ENCODE data around the gene SLC38A3.

Gene SLC38A3

GRCh38 chr3:50164481-50164880 is 40.6 kb upstream of the SLC38A3 start:
- H3K27me3 ChIP-seq (ENCODE audit: control insufficient read depth, insufficient read depth, low read length), result no peaks in the 10 kb centered on the region
- peaks cover 11% of the 10 kb centered on the region for H3K36me3 ChIP-seq (ENCODE audit: control insufficient read depth, low read depth, low read length)
- H3K27ac ChIP-seq (ENCODE audit: low read length), result no peak overlapping the region
- H3K4me3 ChIP-seq (ENCODE audit: low read length), result no peak overlapping the region
- H3K4me1 ChIP-seq (ENCODE audit: control insufficient read depth, low read depth, low read length), result peaks cover 24% of the 10 kb centered on the region
- no peak overlapping the region for H3K9ac ChIP-seq (ENCODE audit: low read length)
- H3K9me3 ChIP-seq (ENCODE audit: control insufficient read depth, low read depth, low read length), result no peaks in the 10 kb centered on the region

DNA sequence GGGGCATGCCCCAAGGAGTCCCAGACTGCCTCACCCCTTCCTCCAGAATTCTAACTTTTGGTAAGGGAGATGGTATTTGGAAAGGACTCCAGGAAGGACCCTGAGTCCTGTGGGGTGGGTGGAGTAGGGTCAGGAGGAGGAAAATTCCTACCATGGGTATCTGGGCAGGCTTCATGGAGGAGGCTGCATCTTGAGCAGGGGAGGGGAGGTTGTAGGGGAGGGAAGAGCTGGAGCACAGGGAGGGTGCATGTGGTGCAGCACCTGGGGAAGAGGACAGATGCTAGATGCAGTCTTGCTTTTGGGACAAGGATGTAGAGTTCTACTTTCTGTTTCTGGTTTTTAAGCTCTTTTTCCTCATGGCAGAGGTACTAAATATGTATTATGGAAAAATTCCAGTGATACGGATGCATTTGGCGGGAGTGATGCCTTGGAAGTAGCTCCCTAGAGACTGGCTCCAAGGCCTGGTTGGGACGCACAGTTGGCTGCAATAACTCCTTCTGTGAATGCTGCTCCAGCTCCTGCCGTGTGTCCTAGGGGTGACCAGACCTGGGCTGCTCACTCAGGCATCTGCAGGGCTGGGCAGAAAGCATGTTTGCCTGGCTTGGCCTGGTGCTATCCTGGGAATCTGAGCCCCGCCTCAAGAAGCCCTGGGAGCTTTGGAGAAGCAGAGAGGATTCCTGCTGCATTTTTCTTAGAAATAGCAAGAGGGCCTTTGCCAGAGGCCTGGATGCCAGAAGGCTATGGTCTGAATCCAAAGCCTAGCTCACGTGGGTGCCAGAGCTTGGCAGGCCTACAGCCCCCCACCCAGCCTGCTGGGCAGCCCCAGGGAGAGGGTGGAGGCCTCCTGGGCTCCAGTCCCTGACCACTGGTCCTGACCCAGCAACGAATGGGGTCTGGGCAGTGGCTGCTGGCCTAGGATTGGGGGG is 39.8 kb upstream of the SLC38A3 start:
- no peak overlapping the region for H3K27ac ChIP-seq (ENCODE audit: low read length)
- peaks cover 9% of the 10 kb centered on the region for H3K36me3 ChIP-seq (ENCODE audit: control insufficient read depth, low read depth, low read length)
- peaks cover 24% of the 10 kb centered on the region for H3K4me1 ChIP-seq (ENCODE audit: control insufficient read depth, low read depth, low read length)
- H3K4me3 ChIP-seq (ENCODE audit: low read length), result no peak overlapping the region
- no peak overlapping the region for H3K9ac ChIP-seq (ENCODE audit: low read length)
- H3K27me3 ChIP-seq (ENCODE audit: control insufficient read depth, insufficient read depth, low read length), result no peaks in the 10 kb centered on the region
- no peaks in the 10 kb centered on the region for H3K9me3 ChIP-seq (ENCODE audit: control insufficient read depth, low read depth, low read length)

DNA sequence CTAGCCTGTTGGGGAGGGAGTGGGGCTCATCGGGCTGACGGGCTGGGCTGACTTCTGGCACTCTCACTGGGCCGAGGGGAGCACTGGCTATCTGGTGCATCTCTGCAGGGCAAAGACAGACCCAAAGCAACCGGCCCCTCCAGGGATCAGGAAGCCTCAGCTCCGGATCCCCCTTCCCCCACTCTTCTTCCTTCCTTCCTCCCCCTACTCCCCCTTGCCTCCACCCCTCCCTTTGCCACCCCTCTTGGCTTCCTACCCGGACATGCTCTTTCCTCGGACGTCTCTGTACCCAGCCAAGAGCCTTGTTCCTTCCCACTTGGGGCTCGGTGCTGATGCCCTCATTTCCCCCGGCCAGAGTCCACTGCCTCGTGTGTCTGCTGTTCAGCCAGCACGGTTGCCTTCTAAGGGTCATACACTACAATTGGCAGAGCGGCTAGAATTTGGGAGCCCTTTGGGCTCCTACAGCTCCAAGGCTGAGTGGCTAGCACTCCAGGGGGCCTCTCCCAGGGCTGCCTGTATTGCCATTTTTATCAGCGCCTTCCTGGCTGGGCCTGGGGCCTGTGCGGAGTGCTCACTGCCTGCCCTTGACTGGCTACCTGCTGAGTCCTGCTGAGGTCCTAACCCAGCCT is 39.0 kb upstream of the SLC38A3 start:
- no peak overlapping the region for H3K27ac ChIP-seq (ENCODE audit: low read length)
- H3K9ac ChIP-seq (ENCODE audit: low read length), result no peak overlapping the region
- H3K9me3 ChIP-seq (ENCODE audit: control insufficient read depth, low read depth, low read length), result no peaks in the 10 kb centered on the region
- peaks cover 24% of the 10 kb centered on the region for H3K4me1 ChIP-seq (ENCODE audit: control insufficient read depth, low read depth, low read length)
- H3K27me3 ChIP-seq (ENCODE audit: control insufficient read depth, insufficient read depth, low read length), result no peaks in the 10 kb centered on the region
- H3K36me3 ChIP-seq (ENCODE audit: control insufficient read depth, low read depth, low read length), result peaks cover 7% of the 10 kb centered on the region
- no peak overlapping the region for H3K4me3 ChIP-seq (ENCODE audit: low read length)

DNA sequence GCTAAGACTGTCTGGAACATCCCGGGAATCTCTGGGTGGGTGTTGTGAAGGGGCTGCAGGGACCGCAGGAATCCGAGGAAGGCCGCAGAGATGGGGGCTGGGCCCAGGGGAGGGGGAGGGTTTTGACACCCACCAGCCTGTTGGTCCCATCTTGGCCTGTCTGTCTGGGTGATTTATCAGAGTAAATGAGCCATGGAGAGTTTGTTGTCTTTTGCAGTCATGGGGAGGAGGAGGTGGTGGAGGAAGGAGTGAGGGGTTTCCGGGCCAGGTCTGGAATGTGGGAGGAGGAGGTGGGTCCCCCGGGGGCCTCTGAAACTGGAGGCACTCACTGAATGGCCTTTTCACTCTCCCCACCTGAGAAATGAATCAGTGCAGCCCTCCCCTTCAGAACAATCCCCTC is 38.5 kb upstream of the SLC38A3 start:
- Histone ChIP-seq H3K4me1 (ENCODE audit: control insufficient read depth, low read depth, low read length) (peaks cover 24% of the 10 kb centered on the region), H3K9ac (ENCODE audit: low read length) (no peak overlapping the region), H3K36me3 (ENCODE audit: control insufficient read depth, low read depth, low read length) (peaks cover 2% of the 10 kb centered on the region), H3K9me3 (ENCODE audit: control insufficient read depth, low read depth, low read length) (no peaks in the 10 kb centered on the region), H3K27me3 (ENCODE audit: control insufficient read depth, insufficient read depth, low read length) (no peaks in the 10 kb centered on the region), H3K4me3 (ENCODE audit: low read length) (no peak overlapping the region), H3K27ac (ENCODE audit: low read length) (no peak overlapping the region)

GRCh38 chr3:50167069-50167840 is 37.8 kb upstream of the SLC38A3 start:
- no peaks in the 10 kb centered on the region for H3K27me3 ChIP-seq (ENCODE audit: control insufficient read depth, insufficient read depth, low read length)
- H3K27ac ChIP-seq (ENCODE audit: low read length), result no peak overlapping the region
- peaks cover 24% of the 10 kb centered on the region for H3K4me1 ChIP-seq (ENCODE audit: control insufficient read depth, low read depth, low read length)
- no peaks in the 10 kb centered on the region for H3K9me3 ChIP-seq (ENCODE audit: control insufficient read depth, low read depth, low read length)
- H3K9ac ChIP-seq (ENCODE audit: low read length), result no peak overlapping the region
- no peaks in the 10 kb centered on the region for H3K36me3 ChIP-seq (ENCODE audit: control insufficient read depth, low read depth, low read length)
- no peak overlapping the region for H3K4me3 ChIP-seq (ENCODE audit: low read length)

DNA sequence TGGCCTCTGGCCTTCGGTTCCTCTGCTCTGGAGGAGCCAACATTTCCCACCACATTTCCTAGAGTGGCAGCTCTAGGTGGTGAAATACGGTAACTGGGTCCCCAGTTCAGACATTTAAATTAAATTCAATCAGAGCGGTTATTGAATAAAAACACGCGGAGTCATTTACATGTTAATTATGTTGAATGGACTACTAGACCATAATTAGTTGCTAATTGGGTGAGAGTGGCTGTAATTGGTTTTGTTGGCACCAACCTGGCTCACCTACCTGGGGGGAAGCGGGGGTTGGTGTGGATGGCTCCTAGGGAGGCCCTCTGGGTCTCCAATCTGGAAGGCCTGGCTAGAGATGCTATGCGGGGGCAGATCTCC is 37.2 kb upstream of the SLC38A3 start:
- H3K27me3 ChIP-seq (ENCODE audit: control insufficient read depth, insufficient read depth, low read length), result no peaks in the 10 kb centered on the region
- no peak overlapping the region for H3K4me3 ChIP-seq (ENCODE audit: low read length)
- H3K36me3 ChIP-seq (ENCODE audit: control insufficient read depth, low read depth, low read length), result no peaks in the 10 kb centered on the region
- H3K4me1 ChIP-seq (ENCODE audit: control insufficient read depth, low read depth, low read length), result peaks cover 24% of the 10 kb centered on the region
- no peak overlapping the region for H3K9ac ChIP-seq (ENCODE audit: low read length)
- H3K9me3 ChIP-seq (ENCODE audit: control insufficient read depth, low read depth, low read length), result no peaks in the 10 kb centered on the region
- H3K27ac ChIP-seq (ENCODE audit: low read length), result no peak overlapping the region

- no peaks in the 10 kb centered on the region for H3K36me3 ChIP-seq (ENCODE audit: control insufficient read depth, low read depth, low read length)
Observed at GRCh38 chr3:50168388-50168787, 36.7 kb upstream of the SLC38A3 start.

GRCh38 chr3:50168791-50169190 is 36.3 kb upstream of the SLC38A3 start:
- no peaks in the 10 kb centered on the region for H3K27me3 ChIP-seq (ENCODE audit: control insufficient read depth, insufficient read depth, low read length)
- peaks cover 24% of the 10 kb centered on the region for H3K4me1 ChIP-seq (ENCODE audit: control insufficient read depth, low read depth, low read length)
- H3K4me3 ChIP-seq (ENCODE audit: low read length), result no peak overlapping the region
- no peak overlapping the region for H3K27ac ChIP-seq (ENCODE audit: low read length)
- no peak overlapping the region for H3K9ac ChIP-seq (ENCODE audit: low read length)
- no peaks in the 10 kb centered on the region for H3K36me3 ChIP-seq (ENCODE audit: control insufficient read depth, low read depth, low read length)
- no peaks in the 10 kb centered on the region for H3K9me3 ChIP-seq (ENCODE audit: control insufficient read depth, low read depth, low read length)

More at GRCh38 chr3:50168388-50168787, 36.7 kb upstream of the SLC38A3 start:
- H3K9me3 ChIP-seq (ENCODE audit: control insufficient read depth, low read depth, low read length), result no peaks in the 10 kb centered on the region
- no peak overlapping the region for H3K27ac ChIP-seq (ENCODE audit: low read length)
- no peak overlapping the region for H3K9ac ChIP-seq (ENCODE audit: low read length)
- no peak overlapping the region for H3K4me3 ChIP-seq (ENCODE audit: low read length)
- no peaks in the 10 kb centered on the region for H3K27me3 ChIP-seq (ENCODE audit: control insufficient read depth, insufficient read depth, low read length)
- H3K4me1 ChIP-seq (ENCODE audit: control insufficient read depth, low read depth, low read length), result peaks cover 24% of the 10 kb centered on the region

DNA sequence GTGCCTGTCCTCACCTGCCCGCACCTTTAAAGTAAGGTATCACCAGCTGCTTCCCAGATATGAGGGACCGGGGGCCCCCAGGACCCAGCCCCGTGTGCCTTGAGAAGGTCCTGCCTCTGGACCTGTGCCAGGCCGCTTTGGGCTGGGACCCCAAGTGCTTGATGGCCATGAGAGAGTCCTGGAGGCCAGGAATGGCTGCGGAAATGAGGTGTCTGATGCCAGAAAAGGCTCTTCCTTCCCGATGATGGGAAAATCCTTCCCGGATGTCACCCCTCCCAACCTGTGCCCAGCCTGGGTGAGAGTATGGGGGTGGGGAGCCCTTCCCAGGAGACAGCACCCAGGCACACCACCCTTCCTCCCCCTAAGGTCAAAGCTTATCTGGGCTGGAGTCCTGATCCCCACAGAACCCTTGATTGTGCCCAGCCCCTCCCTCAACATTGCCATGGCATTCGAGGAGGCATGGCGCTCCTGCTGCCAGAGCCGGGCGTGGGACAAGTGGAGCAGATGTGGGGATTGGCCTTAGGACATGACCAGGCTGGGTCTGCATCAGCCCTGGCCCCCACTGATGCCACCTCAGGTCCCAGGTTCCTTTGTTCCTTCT is 35.7 kb upstream of the SLC38A3 start:
- H3K9ac ChIP-seq (ENCODE audit: low read length), result no peak overlapping the region
- H3K27ac ChIP-seq (ENCODE audit: low read length), result no peak overlapping the region
- peaks cover 24% of the 10 kb centered on the region for H3K4me1 ChIP-seq (ENCODE audit: control insufficient read depth, low read depth, low read length)
- H3K9me3 ChIP-seq (ENCODE audit: control insufficient read depth, low read depth, low read length), result no peaks in the 10 kb centered on the region
- H3K27me3 ChIP-seq (ENCODE audit: control insufficient read depth, insufficient read depth, low read length), result no peaks in the 10 kb centered on the region
- no peak overlapping the region for H3K4me3 ChIP-seq (ENCODE audit: low read length)
- no peaks in the 10 kb centered on the region for H3K36me3 ChIP-seq (ENCODE audit: control insufficient read depth, low read depth, low read length)

GRCh38 chr3:50169858-50170257 is 35.2 kb upstream of the SLC38A3 start:
- Histone ChIP-seq H3K27me3 (ENCODE audit: control insufficient read depth, insufficient read depth, low read length) (no peaks in the 10 kb centered on the region), H3K9me3 (ENCODE audit: control insufficient read depth, low read depth, low read length) (no peaks in the 10 kb centered on the region), H3K36me3 (ENCODE audit: control insufficient read depth, low read depth, low read length) (peaks cover 3% of the 10 kb centered on the region), H3K9ac (ENCODE audit: low read length) (no peak overlapping the region), H3K4me1 (ENCODE audit: control insufficient read depth, low read depth, low read length) (peaks cover 24% of the 10 kb centered on the region), H3K4me3 (ENCODE audit: low read length) (no peak overlapping the region), H3K27ac (ENCODE audit: low read length) (no peak overlapping the region)

DNA sequence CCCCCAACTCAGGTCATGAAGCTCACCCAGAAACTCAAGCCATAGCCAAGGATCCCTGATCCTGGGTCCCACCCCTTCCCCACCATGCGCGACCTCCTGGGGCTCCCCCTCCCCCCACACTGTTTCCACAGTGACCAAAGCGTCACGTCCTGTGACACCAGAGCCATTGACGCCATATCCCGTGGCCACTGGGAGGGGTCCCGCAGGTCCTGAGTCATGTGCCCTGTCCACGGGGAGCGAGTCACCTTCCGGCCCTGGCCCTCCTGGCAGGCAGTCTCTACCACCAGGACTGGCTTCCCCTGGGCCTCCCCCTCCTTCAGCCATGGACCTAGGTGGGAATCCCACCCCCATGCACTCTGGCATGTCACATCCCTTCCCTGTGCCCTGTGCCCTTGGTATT is 34.4 kb upstream of the SLC38A3 start:
- H3K4me3 ChIP-seq (ENCODE audit: low read length), result no peak overlapping the region
- no peak overlapping the region for H3K9ac ChIP-seq (ENCODE audit: low read length)
- peaks cover 3% of the 10 kb centered on the region for H3K36me3 ChIP-seq (ENCODE audit: control insufficient read depth, low read depth, low read length)
- peaks cover 18% of the 10 kb centered on the region for H3K4me1 ChIP-seq (ENCODE audit: control insufficient read depth, low read depth, low read length)
- H3K27me3 ChIP-seq (ENCODE audit: control insufficient read depth, insufficient read depth, low read length), result no peaks in the 10 kb centered on the region
- no peaks in the 10 kb centered on the region for H3K9me3 ChIP-seq (ENCODE audit: control insufficient read depth, low read depth, low read length)
- no peak overlapping the region for H3K27ac ChIP-seq (ENCODE audit: low read length)
